Measurements from ENCODE around the gene MESP2. TPM values are rescaled to one million over a fixed set of nuclear protein-coding genes. Genes with fewer than 3 reads are reported as not detected.

The MESP2 gene
- total RNA-seq, 4 donors from 2014 or later, result 0.59 to 2.4 (median 0.83) TPM; not detected in 1

GRCh38 chr15:89822611-89822950, 46.4 kb downstream of the MESP2 start:
- no peak for DNase-seq
- Histone ChIP-seq H3K4me1 (peaks cover 3 to 24% (median 5%) of the 10 kb centered on the region in 3 donors), H3K27ac (no peak overlapping the region), H3K4me3 (no peak overlapping the region), H3K27me3 (peaks cover 0 to 26% (median 0%) of the 10 kb centered on the region in 4 donors), H3K36me3 (no peaks in the 10 kb centered on the region), H3K9me3 (no peaks in the 10 kb centered on the region)
- WGBS, 2 donors, result 81 to 84% methylated on average over 5 of the region's 5 CpGs
- TF ChIP-seq POLR2A (IDR thresholded peaks at IDR 0.05), result no peak
- TF ChIP-seq, protein P1, sequence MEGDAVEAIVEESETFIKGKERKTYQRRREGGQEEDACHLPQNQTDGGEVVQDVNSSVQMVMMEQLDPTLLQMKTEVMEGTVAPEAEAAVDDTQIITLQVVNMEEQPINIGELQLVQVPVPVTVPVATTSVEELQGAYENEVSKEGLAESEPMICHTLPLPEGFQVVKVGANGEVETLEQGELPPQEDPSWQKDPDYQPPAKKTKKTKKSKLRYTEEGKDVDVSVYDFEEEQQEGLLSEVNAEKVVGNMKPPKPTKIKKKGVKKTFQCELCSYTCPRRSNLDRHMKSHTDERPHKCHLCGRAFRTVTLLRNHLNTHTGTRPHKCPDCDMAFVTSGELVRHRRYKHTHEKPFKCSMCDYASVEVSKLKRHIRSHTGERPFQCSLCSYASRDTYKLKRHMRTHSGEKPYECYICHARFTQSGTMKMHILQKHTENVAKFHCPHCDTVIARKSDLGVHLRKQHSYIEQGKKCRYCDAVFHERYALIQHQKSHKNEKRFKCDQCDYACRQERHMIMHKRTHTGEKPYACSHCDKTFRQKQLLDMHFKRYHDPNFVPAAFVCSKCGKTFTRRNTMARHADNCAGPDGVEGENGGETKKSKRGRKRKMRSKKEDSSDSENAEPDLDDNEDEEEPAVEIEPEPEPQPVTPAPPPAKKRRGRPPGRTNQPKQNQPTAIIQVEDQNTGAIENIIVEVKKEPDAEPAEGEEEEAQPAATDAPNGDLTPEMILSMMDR (IDR thresholded peaks at IDR 0.05), result no peak
- intact Hi-C loops (cut with DNase I), result no loop called here

GRCh38 chr15:89822951-89823711, 47.0 kb downstream of the MESP2 start:
- Histone ChIP-seq H3K27me3 (peaks cover 0 to 23% (median 0%) of the 10 kb centered on the region in 4 donors), H3K36me3 (no peaks in the 10 kb centered on the region), H3K4me1 (peaks cover 7 to 30% (median 10%) of the 10 kb centered on the region in 3 donors), H3K9me3 (no peaks in the 10 kb centered on the region), H3K4me3 (no peak overlapping the region), H3K27ac (no peak overlapping the region)
- no peak for TF ChIP-seq POLR2A (IDR thresholded peaks at IDR 0.05)
- TF ChIP-seq, protein P1 (IDR thresholded peaks at IDR 0.05), result no peak
- intact Hi-C loops (cut with DNase I), result no loop called here
- no peak for DNase-seq
- whole genome bisulfite sequencing, 2 donors, result 57 to 69% methylated on average over 5 of the region's 7 CpGs

- TF ChIP-seq, protein P1 (IDR thresholded peaks at IDR 0.05), result no peak
- no peak for TF ChIP-seq POLR2A (IDR thresholded peaks at IDR 0.05)
- no peak overlapping the region for H3K27ac ChIP-seq
These were observed 47.9 kb downstream of the MESP2 start for GRCh38 chr15:89823836-89824606.

GRCh38 chr15:89824607-89824867, 48.4 kb downstream of the MESP2 start:
- no peak overlapping the region for H3K27ac ChIP-seq
- 100% methylated on average over 2 of the region's 7 CpGs; no CpG with 5 or more reads in 1 of the 2 donors for WGBS, 2 donors

More at GRCh38 chr15:89823836-89824606, 47.9 kb downstream of the MESP2 start:
- Histone ChIP-seq H3K36me3 (no peaks in the 10 kb centered on the region), H3K9me3 (no peaks in the 10 kb centered on the region), H3K4me1 (peaks cover 16 to 39% (median 19%) of the 10 kb centered on the region in 3 donors), H3K27me3 (peaks cover 0 to 18% (median 0%) of the 10 kb centered on the region in 4 donors), H3K4me3 (no peak overlapping the region)
- intact Hi-C loops (cut with DNase I), result no loop called here
- 86 to 88% methylated on average over 8 to 12 of the region's 16 CpGs for WGBS, 2 donors
- DNase-seq, result no peak

More at GRCh38 chr15:89824607-89824867, 48.4 kb downstream of the MESP2 start:
- H3K4me1 ChIP-seq, result peaks cover 21 to 44% (median 21%) of the 10 kb centered on the region in 3 donors
- intact Hi-C loops (cut with DNase I), result no loop called here
- H3K36me3 ChIP-seq, result no peaks in the 10 kb centered on the region
- H3K27me3 ChIP-seq, result peaks cover 0 to 18% (median 0%) of the 10 kb centered on the region in 4 donors
- TF ChIP-seq POLR2A (IDR thresholded peaks at IDR 0.05), result no peak
- TF ChIP-seq, protein P1 (IDR thresholded peaks at IDR 0.05), result no peak
- H3K9me3 ChIP-seq, result no peaks in the 10 kb centered on the region
- no peak for DNase-seq
- no peak overlapping the region for H3K4me3 ChIP-seq

All from esophagus squamous epithelium (tissue), 5 donors.